C4-2B (cell line): Measurements from ENCODE around the gene CLCNKB.
A peak's percentile ranks its signal among the peaks of the same experiment; 100 is the strongest.

ENCODE experiments used
- H3K27ac ChIP-seq: fragments of 450-650 bp; 2 replicates; pipeline ENCODE4 v1.5.1; 2017
- ZFX ChIP-seq: fragments of 450-650 bp; IDR thresholded peaks from 2 replicates; pipeline ENCODE4 v1.6.1; 2017
- TF ChIP-seq, protein P1 (sequence below): fragments of 450-650 bp; conservative IDR thresholded peaks from 2 replicates; pipeline ENCODE4 v1.5.1; 2017; ENCODE audit warnings: mild to moderate bottlenecking

Gene CLCNKB

DNA sequence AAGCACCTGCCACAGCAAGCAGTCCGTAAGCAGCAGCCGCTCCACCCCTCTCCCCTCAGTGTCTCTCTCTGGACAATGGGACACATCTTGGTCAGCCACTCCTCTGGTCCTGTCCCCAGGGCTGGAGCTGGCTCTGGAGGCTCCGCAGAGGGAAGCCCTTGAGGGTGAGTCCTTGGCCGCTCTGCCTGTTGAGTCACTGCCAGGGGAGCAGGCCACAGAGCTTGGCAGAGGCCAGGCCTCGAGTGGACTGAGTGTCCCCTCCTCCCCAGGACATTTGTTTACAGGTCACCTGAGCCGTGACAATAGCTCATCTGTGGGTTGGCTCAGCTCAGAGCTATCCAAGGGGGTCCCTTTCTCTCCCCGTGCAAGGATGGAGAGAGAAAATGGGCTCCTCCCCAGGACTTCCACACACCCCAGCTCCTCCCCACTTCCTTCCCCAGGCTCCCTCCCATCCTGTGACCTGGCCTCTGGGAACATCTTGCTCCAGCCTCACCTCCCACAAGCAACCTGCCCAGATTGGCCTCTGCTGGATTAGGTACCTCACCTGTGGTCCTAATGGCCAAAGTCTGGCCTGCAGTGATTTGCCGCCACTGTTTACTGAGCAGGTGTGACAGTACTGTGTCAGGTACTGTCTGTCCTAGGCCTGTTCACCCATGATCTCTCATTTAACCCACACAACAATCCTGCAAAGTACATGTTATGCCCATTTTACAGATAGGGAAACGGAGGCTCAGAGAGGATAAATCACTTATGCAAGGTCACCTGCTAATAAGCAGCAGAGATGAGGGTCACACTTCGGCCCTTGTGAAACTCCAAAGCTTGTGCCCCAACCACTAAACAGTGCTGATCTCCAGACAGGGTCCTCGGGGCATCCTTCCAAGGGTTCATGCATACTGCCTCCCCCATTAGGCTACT lies 25.0 kb downstream of the CLCNKB start:
- TF ChIP-seq, protein P1, sequence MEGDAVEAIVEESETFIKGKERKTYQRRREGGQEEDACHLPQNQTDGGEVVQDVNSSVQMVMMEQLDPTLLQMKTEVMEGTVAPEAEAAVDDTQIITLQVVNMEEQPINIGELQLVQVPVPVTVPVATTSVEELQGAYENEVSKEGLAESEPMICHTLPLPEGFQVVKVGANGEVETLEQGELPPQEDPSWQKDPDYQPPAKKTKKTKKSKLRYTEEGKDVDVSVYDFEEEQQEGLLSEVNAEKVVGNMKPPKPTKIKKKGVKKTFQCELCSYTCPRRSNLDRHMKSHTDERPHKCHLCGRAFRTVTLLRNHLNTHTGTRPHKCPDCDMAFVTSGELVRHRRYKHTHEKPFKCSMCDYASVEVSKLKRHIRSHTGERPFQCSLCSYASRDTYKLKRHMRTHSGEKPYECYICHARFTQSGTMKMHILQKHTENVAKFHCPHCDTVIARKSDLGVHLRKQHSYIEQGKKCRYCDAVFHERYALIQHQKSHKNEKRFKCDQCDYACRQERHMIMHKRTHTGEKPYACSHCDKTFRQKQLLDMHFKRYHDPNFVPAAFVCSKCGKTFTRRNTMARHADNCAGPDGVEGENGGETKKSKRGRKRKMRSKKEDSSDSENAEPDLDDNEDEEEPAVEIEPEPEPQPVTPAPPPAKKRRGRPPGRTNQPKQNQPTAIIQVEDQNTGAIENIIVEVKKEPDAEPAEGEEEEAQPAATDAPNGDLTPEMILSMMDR: no peak
- TF ChIP-seq ZFX: no peak
- 0 out of 2 replicates have a peak overlapping the region, but pooled peaks have one; percentile 1 for H3K27ac ChIP-seq

DNA sequence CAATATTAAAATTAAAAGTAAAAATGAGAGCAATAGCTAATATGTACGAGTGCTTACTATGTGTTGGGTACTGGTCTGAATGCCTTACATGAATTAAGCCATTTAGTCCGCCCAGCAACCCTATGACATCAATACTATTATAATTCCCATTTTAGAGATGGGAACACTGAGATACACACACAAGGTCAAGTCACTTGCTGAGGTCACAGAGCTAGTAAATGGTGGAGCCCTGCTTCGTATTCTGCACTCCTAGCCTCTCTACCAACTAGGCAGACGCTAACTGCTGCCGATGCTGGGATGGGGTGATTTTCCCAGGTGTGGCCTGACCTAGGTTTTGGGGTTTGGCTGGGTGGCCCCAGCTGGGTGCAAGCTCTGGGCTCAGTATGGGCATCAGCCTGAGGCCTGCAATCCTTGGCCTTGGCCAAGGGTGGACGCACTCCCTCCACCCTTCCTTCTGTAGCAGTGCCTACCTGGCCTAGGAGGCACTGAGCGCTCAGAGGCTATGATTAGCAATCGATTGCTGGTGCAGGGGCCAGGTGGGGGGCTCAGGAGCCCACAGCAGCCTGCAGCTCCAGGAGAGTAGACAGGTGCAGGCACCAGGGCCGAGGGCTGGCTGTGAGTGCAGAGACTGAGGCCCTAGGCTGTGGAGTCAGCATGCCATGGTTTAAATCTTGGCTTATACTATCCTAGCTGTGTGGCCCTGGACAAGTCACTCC lies 27.2 kb downstream of the CLCNKB start:
- TF ChIP-seq ZFX: no peak
- TF ChIP-seq, protein P1: no peak
- no peak overlapping the region for H3K27ac ChIP-seq

GRCh38 chr1:16071614-16072013 lies 28.0 kb downstream of the CLCNKB start:
- no peak for TF ChIP-seq ZFX
- TF ChIP-seq, protein P1: no peak
- no peak overlapping the region for H3K27ac ChIP-seq

GRCh38 chr1:16072095-16072494 lies 28.5 kb downstream of the CLCNKB start:
- TF ChIP-seq, protein P1: no peak
- TF ChIP-seq ZFX: no peak
- H3K27ac ChIP-seq: no peak overlapping the region

DNA sequence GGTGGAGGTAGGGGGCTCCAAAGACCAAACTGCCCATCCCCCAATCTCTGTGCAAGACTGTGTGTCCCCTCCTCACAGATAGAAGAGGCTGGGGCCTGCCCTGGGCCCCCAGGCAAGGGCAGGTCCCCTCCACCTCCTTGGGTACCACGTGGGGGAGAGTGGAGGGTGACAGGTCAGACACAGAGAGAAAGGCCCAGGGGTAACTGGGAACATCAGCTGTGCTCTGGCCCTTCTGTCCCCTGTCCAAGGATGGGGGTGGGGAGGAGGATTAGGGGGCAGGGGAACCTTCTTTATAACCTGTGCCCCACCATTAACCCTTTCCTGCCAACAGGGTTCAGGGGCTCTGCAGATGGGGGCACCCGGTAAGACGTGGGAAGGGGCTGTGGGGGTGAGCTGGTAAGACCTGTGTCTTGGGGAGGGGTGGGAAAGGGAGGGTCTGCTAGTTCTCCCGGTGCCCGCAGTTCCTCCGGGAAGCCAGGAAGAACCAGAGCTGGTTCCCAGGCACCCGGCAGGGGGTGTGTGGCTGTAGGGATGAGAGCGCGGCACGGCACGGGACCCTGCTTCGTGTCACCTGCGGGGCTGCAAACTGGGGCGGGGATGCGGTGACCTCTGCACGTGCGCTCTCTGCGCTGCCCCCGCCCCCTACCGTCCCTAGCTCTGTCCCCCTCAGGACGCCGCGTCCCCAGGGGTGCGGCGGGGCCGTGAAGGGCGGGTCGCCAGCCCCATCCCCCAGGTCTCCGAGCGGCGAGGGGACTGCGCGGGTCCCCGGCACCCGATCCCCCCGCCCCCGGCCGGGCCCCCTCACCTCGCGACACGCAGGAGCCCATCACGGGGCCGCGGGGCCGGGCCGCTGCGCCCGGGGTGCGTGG lies 29.3 kb downstream of the CLCNKB start:
- no peak for TF ChIP-seq ZFX
- TF ChIP-seq, protein P1: no peak
- H3K27ac ChIP-seq: no peak overlapping the region; the same call in 1 of the 2 replicates

DNA sequence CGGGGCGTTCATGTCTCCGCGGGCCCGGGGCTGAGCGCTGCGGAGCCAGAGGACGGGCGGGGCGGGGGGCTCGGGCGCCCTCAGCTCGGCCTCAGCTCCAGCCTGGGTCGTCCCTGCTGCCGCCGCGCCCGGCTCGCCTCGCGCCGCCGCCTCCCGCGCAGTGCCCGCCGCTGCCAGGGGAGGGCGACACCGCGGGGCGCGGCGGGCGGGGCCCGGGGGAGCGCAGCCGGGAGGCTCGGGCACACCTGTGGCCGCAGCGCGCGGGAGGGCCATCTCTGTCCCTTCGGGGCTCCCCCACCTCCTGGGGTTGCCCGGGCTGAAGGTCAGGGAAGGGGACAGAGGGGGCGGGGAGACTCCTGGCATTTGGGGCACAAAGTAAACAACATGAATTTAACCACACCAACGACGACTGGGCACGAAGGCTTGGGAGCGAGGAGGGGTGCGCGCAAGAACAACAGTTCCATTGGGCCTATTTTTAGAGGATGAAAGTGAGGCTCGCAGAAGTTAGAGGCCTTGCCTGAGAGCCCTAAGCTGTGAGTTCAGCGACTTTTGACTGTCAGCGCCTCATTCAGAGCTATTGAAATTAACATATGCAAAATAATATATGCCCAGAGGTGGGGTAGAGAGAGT lies 30.0 kb downstream of the CLCNKB start, which contains the start of gene FAM131C:
TSS of gene FAM131C (minus strand) at position 162 of the 630 bp plus-strand sequence. CDS start 209 bp downstream, outside the sequence.
- no peak within 1 kb of the TSS; the same call in 1 of the 2 replicates for H3K27ac ChIP-seq
- TF ChIP-seq, protein P1: peak; percentile 84
- no peak for TF ChIP-seq ZFX
